Myometrial cell (primary cell): Measurements from ENCODE around the gene WDPCP. TPM values are rescaled to one million over a fixed set of nuclear protein-coding genes. Genes with fewer than 3 reads are reported as not detected.

Experiments
- total RNA-seq: library from RNA; depleted of rRNA; stranded (reverse); fragments of >200 nt; gene quantifications from 2 replicates; pipeline ENCODE4 v1.2.3, GENCODE V29; 2015

The WDPCP gene
- total RNA-seq = 1.9 and 2.9 TPM in 2 replicates

DNA sequence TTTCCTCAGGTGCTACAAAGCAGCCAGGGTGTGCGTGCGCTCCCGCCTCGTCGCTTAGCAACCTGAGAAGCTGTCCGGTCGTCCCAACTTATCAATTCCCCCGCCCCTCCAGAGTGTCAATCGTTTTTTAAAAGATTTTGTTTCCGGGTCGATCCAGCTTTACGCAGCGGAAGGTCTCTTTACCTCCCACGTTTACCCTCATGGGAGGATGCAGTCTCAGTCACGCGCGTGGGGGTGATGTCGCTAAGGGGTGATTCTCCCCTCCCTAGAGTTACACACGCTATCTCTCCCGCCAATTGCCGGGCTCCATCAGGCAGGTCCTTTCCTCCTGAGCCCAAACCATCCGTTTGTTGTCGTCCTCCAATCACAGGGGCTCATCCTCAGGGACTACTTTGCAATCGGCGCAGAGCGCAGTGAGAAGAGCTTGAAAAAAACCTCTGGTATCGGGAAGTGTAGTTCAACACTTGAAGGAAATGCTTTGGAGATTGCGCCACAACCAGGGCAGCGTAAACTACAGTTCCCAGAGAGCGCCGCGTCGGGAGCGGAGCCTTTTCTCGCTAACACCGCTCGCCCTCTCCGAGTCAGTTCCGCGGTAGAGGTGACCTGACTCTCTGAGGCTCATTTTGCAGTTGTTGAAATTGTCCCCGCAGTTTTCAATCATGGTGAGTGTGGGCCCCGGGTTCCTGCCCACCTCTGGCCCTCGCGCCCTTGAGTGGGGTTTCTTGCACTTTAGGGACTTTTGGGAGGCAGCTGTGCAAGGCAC lies at the start of gene WDPCP, which contains the start of gene MDH1:
Gene WDPCP, minus strand, starts transcription at position 93 of the 763 bp plus-strand sequence. CDS start 206 bp downstream, outside the sequence.
Gene MDH1, plus strand, starts transcription at position 579 of the 763 bp plus-strand sequence. Its CDS starts 81 bp downstream, at position 660.

Other genes with a start within 250 kb of the WDPCP start
- gene MDH1, start 486 bp upstream of the WDPCP start, total RNA-seq = 273 and 277 TPM in 2 replicates